Spleen (tissue), 11 donors: Measurements from ENCODE around the gene HMX3. TPM values are rescaled to one million over a fixed set of nuclear protein-coding genes. Genes with fewer than 3 reads are reported as not detected.

Source experiments
- DNase-seq: peaks from one replicate; pipeline ENCODE4 v3.0.0-alpha.2; 2020
- H3K27ac ChIP-seq, 8 donors: fragments of 200-600 bp; sonication (generic) in 7 of 8; 1 replicate in 4 of 8; 2 replicates in 4 of 8; pipeline versions ENCODE4 v1.5.0 to v1.8.0; 2016 to 2021; ENCODE audit warnings: inconsistent platforms in 4 of 8, mild to moderate bottlenecking in 4 of 8, moderate library complexity in 1 of 8
- H3K27me3 ChIP-seq, 7 donors: fragments of 200-600 bp; sonication (generic) in 6 of 7; replicated peaks in 1 of 7; 1 replicate in 4 of 7; 2 replicates in 3 of 7; pipeline versions ENCODE4 v1.5.0 to v1.8.0; 2016 to 2021; ENCODE audit warnings: inconsistent platforms in 3 of 7, mild to moderate bottlenecking in 1 of 7
- H3K36me3 ChIP-seq, 6 donors: fragments of 200-600 bp; sonication (generic) in 5 of 6; 1 replicate in 4 of 6; 2 replicates in 2 of 6; pipeline versions ENCODE4 v1.5.0 to v1.8.0; 2016 to 2021; ENCODE audit warnings: inconsistent platforms in 2 of 6
- H3K4me1 ChIP-seq, 6 donors: fragments of 200-600 bp; sonication (generic) in 5 of 6; 1 replicate in 3 of 6; 2 replicates in 3 of 6; pipeline versions ENCODE4 v1.5.0 to v1.8.0; 2016 to 2021; ENCODE audit warnings: inconsistent platforms in 3 of 6
- H3K4me3 ChIP-seq, 8 donors: fragments of 200-600 bp; sonication (generic) in 7 of 8; 1 replicate in 4 of 8; 2 replicates in 4 of 8; pipeline versions ENCODE4 v1.5.0 to v1.8.0; 2016 to 2021; ENCODE audit warnings: inconsistent platforms in 4 of 8, mild to moderate bottlenecking in 4 of 8, moderate library complexity in 2 of 8
- H3K9me3 ChIP-seq, 8 donors: fragments of 200-600 bp; sonication (generic) in 7 of 8; 1 replicate in 4 of 8; 2 replicates in 4 of 8; pipeline versions ENCODE4 v1.5.0 to v1.8.0; 2016 to 2021; ENCODE audit warnings: inconsistent platforms in 4 of 8
- POLR2A ChIP-seq, 3 donors: fragments of 450-650 bp; IDR thresholded peaks; one replicate each; pipeline ENCODE4 v1.5.1; 2017; ENCODE audit warnings: antibody characterized with exemption in 3 of 3, mild to moderate bottlenecking in 1 of 3
- POLR2AphosphoS5 ChIP-seq, 3 donors: sonication (generic); formaldehyde crosslinking; IDR thresholded peaks; one replicate each; pipeline ENCODE4 v1.5.1; 2017; ENCODE audit warnings: antibody characterized with exemption in 3 of 3
- WGBS, 5 donors: extraction: QIAGEN DNeasy Blood & Tissue Kit in 3 of 5; methylation state at CpG; one replicate each; pipeline versions ENCODE4 v1.1.5 to v1.1.7; 2013 to 2018; 5-methylcytosine and 5-hydroxymethylcytosine counted together
- intact Hi-C: fragments of 100-400 bp; cut with DNase I; formaldehyde crosslinking; loops from one replicate; pipeline ENCODE4 v1.15.0; 2023; ENCODE audit warnings: low total_unique reads
- polyA plus RNA-seq, 3 donors: library from polyadenylated mRNA; stranded (reverse); fragments of 200-250 nt; gene quantifications; one replicate each; pipeline ENCODE4 v1.2.1, GENCODE V29; 2013
- total RNA-seq, 7 donors: library from RNA; depleted of rRNA in 3 of 7; stranded (reverse); fragments of >200 nt in 3 of 7; fragmentation: NEBNext Ultra II Directional in 4 of 7; extraction: Animal tissue kit (Norgen Biotek cat#: 25700) in 4 of 7; gene quantifications; one replicate each; pipeline versions ENCODE4 v1.1.0 to v1.2.1, GENCODE V29; 2016 to 2021
- TF ChIP-seq, protein P1 (sequence below), 11 experiments: fragments of 200-600 bp in 7 of 11; fragments of 450-650 bp in 4 of 11; sonication (generic) in 4 of 11; IDR thresholded peaks in 8 of 11; conservative IDR thresholded peaks in 3 of 11; 1 replicate in 7 of 11; 2 replicates in 4 of 11; pipeline versions ENCODE4 v1.4.0 to v1.8.0; 2016 to 2021; ENCODE audit warnings: antibody characterized with exemption in 11 of 11, inconsistent platforms in 4 of 11, mild to moderate bottlenecking in 1 of 11
- donor health status: healthy with polysubstance abuse.
- donor health status: DM: no; HTN: no; CAD: no; lungs with moderate emphysema.
- donor health status: DM: no; HTN: no; CAD: no.
- donor health status: Bipolar disorder and iron deficiency.
- donor health status: healthy.
- donor health status: DM: no; HTN: no; CAD: no.
- donor health status: DM: yes; HTN: yes; CAD: no.

The HMX3 gene
- total and polyA plus RNA-seq, 10 donors = not detected

DNA sequence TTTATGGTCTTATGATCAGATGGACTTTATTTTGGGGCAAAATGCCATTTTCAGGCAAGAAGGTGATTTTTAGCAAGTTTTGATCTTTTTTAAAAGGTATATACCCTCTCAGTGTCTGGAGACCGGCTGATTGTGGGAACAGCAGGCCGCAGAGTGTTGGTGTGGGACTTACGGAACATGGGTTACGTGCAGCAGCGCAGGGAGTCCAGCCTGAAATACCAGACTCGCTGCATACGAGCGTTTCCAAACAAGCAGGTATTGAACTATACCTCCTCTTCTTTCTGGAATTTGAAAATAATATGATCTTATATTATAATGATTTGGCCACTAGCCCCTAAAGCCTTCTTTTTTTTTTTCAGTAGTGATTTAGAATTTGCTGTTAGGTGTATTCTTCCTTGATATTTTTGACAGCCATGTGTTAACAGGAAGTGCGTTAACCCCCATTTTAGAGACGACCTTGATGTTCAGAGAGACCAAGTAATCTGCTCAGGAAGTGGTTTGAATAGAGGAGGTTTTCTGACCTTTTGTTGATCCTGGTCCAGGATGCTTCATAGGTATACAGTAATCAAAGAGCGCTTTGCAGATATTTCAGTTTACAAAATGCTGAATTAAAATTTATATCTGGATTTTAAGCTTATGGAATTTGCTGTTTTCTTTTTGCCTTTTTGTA is 24.7 kb downstream of the HMX3 start:
- TF ChIP-seq POLR2A (IDR thresholded peaks at IDR 0.05) (no peak), POLR2AphosphoS5 (IDR thresholded peaks at IDR 0.05) (no peak)
- TF ChIP-seq, protein P1, sequence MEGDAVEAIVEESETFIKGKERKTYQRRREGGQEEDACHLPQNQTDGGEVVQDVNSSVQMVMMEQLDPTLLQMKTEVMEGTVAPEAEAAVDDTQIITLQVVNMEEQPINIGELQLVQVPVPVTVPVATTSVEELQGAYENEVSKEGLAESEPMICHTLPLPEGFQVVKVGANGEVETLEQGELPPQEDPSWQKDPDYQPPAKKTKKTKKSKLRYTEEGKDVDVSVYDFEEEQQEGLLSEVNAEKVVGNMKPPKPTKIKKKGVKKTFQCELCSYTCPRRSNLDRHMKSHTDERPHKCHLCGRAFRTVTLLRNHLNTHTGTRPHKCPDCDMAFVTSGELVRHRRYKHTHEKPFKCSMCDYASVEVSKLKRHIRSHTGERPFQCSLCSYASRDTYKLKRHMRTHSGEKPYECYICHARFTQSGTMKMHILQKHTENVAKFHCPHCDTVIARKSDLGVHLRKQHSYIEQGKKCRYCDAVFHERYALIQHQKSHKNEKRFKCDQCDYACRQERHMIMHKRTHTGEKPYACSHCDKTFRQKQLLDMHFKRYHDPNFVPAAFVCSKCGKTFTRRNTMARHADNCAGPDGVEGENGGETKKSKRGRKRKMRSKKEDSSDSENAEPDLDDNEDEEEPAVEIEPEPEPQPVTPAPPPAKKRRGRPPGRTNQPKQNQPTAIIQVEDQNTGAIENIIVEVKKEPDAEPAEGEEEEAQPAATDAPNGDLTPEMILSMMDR (IDR thresholded peaks at IDR 0.05 in 8 of 11, conservative IDR thresholded peaks at IDR 0.05 in 3 of 11) = no peak
- 69 to 78% (median 74%) methylated on average over 11 of the region's 11 CpGs for whole genome bisulfite sequencing, 5 donors
- intact Hi-C loops = no loop called here
- Histone ChIP-seq H3K4me1 (peaks cover 18 to 83% (median 56%) of the 10 kb centered on the region in 6 donors), H3K27me3 (no peaks in the 10 kb centered on the region), H3K9me3 (no peaks in the 10 kb centered on the region), H3K27ac (peak overlapping the region in 6 of 8 donors; percentile 13 to 72 (median 51)), H3K36me3 (peaks cover 0 to 98% (median 68%) of the 10 kb centered on the region in 6 donors), H3K4me3 (no peak overlapping the region)
- DNase-seq = no peak

DNA sequence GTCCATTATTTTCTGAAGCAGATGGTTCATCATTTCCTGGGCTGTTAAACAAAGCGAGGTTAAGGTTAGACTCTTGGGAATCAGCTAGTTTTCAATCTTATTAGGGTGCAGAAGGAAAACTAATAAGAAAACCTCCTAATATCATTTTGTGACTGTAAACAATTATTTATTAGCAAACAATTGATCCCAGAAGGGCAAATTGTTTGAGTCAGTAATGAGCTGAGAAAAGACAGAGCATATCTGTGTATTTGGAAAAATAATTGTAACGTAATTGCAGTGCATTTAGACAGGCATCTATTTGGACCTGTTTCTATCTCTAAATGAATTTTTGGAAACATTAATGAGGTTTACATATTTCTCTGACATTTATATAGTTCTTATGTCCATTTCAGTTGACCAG is 28.5 kb downstream of the HMX3 start:
- DNase-seq = no peak
- Histone ChIP-seq H3K27me3 (no peaks in the 10 kb centered on the region), H3K4me1 (peaks cover 9 to 44% (median 19%) of the 10 kb centered on the region in 6 donors), H3K4me3 (no peak overlapping the region), H3K27ac (no peak overlapping the region), H3K9me3 (no peaks in the 10 kb centered on the region), H3K36me3 (peaks cover 0 to 98% (median 64%) of the 10 kb centered on the region in 6 donors)
- intact Hi-C loops = no loop called here
- 93 to 99% (median 97%) methylated on average over 2 of the region's 2 CpGs for WGBS, 5 donors
- TF ChIP-seq POLR2A (IDR thresholded peaks at IDR 0.05) = no peak
- TF ChIP-seq, protein P1 (IDR thresholded peaks at IDR 0.05 in 8 of 11, conservative IDR thresholded peaks at IDR 0.05 in 3 of 11) = no peak
- no peak for TF ChIP-seq POLR2AphosphoS5 (IDR thresholded peaks at IDR 0.05)

DNA sequence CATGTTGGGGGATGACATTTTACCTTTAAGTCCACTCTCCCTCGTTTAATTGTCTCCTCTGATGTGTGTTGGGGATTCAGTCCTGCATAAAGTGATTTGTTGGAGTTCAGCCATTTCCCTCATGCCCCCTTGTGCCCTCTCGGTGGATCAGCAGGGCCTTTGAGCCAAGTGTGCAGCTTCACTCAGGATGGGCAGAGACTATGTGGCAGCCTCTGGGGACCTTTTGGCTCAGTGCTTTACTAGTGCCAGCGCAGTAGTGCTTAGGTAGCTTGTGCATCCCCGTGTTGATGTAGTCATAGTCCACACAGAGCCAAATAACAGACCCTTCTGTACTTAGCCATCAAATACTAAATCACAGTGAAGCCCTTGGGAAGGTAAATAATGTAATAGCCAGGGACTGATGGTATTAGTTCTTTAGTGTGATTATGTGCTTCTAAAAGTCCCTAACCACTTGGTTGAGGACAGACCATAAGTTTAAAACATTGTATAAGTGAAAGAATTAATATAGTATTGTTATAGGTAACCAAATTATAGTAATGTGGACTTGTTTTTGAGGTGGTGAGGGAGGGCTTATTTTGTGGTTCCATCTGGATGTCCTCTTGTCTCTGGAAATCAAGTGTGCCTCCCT is 29.8 kb downstream of the HMX3 start:
- H3K4me1 ChIP-seq = peaks cover 5 to 32% (median 7%) of the 10 kb centered on the region in 6 donors
- H3K4me3 ChIP-seq = no peak overlapping the region
- DNase-seq = no peak
- no peaks in the 10 kb centered on the region for H3K27me3 ChIP-seq
- no peak overlapping the region for H3K27ac ChIP-seq
- no peaks in the 10 kb centered on the region for H3K9me3 ChIP-seq
- 86 to 90% (median 87%) methylated on average over 4 of the region's 4 CpGs for WGBS, 5 donors
- intact Hi-C loops = no loop called here
- H3K36me3 ChIP-seq = peaks cover 0 to 99% (median 65%) of the 10 kb centered on the region in 6 donors
- TF ChIP-seq, protein P1 (IDR thresholded peaks at IDR 0.05 in 8 of 11, conservative IDR thresholded peaks at IDR 0.05 in 3 of 11) = no peak
- no peak for TF ChIP-seq POLR2A (IDR thresholded peaks at IDR 0.05)
- no peak for TF ChIP-seq POLR2AphosphoS5 (IDR thresholded peaks at IDR 0.05)

DNA sequence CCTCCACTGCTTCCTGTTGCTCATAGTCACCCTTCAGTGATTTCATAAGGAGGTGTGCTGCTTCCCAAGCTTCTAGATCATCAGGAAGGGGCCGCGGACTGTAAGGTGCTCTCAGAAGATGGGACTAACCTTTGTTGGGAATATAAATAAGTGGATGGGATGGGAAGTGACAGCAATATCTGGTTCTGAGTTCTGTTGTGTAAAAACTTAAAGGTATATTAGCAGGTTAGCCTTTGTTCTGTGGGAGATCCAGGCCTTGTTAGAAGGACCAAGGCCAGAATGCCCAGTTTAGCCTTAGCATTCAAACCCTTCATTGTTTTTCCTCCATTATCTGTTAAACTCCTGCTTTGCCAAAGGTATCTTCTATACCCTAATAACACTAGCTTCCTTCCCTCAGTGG is 30.8 kb downstream of the HMX3 start:
- H3K9me3 ChIP-seq = no peaks in the 10 kb centered on the region
- TF ChIP-seq POLR2AphosphoS5 (IDR thresholded peaks at IDR 0.05) = no peak
- TF ChIP-seq POLR2A (IDR thresholded peaks at IDR 0.05) = no peak
- TF ChIP-seq, protein P1 (IDR thresholded peaks at IDR 0.05 in 8 of 11, conservative IDR thresholded peaks at IDR 0.05 in 3 of 11) = no peak
- no peak for DNase-seq
- H3K4me3 ChIP-seq = no peak overlapping the region
- intact Hi-C loops = no loop called here
- WGBS, 5 donors = 95 to 98% (median 97%) methylated on average over 2 of the region's 2 CpGs
- H3K4me1 ChIP-seq = peaks cover 0 to 21% (median 0%) of the 10 kb centered on the region in 6 donors
- H3K27ac ChIP-seq = no peak overlapping the region
- H3K27me3 ChIP-seq = no peaks in the 10 kb centered on the region
- H3K36me3 ChIP-seq = peaks cover 0 to 99% (median 57%) of the 10 kb centered on the region in 6 donors
